ENCODE data around the gene CAGE1. TPM values are rescaled to one million over a fixed set of nuclear protein-coding genes. Genes with fewer than 3 reads are reported as not detected.
A peak's percentile ranks its signal among the peaks of the same experiment; 100 is the strongest.
"Not testable (repeated sequence)": the region's sequence is repeated elsewhere in the genome, so short reads cannot be mapped to it uniquely, and the experiment has no call there.

Gene CAGE1
- polyA plus RNA-seq, 3 donors, result not detected

GRCh38 chr6:7373739-7374138 lies 15.8 kb downstream of the CAGE1 start:
- Mint-ChIP-seq H3K4me3 (peak overlapping the region in 1 of 2 donors; percentile 50), H3K27me3 (ENCODE audit: low read depth in 3 of 3) (peaks cover 0 to 5% (median 0%) of the 10 kb centered on the region in 3 donors), H3K27ac (peak overlapping the region in 2 of 7 donors; percentile 0 to 6), H3K9me3 (no peaks in the 10 kb centered on the region), H3K36me3 (no peaks in the 10 kb centered on the region), H3K4me1 (peaks cover 11% of the 10 kb centered on the region)
- Histone ChIP-seq H3K4me1 (ENCODE audit: control insufficient read depth in 1 of 2, insufficient read depth in 2 of 2, low read length in 2 of 2) (peaks cover 0 to 6% of the 10 kb centered on the region in 2 donors), H3K9ac (ENCODE audit: insufficient read depth, low read length, poor library complexity, severe bottlenecking) (no peak overlapping the region), H3K27me3 (ENCODE audit: control insufficient read depth in 2 of 2, insufficient read depth in 2 of 2, low read length in 2 of 2) (no peaks in the 10 kb centered on the region), H2AFZ (ENCODE audit: insufficient read depth, low read depth, low read length, poor library complexity, severe bottlenecking) (peak overlapping the region; percentile 57), H3K36me3 (replicated peaks in 1 of 2; ENCODE audit: control insufficient read depth in 1 of 2, insufficient read depth in 2 of 2, low read length in 2 of 2) (no peaks in the 10 kb centered on the region), H3K4me2 (replicated peaks; ENCODE audit: extremely low read depth, low read length, poor library complexity, severe bottlenecking) (no peak overlapping the region), H3K9me3 (replicated peaks in 1 of 2; ENCODE audit: control insufficient read depth in 1 of 2, insufficient read depth in 1 of 2, low read length in 2 of 2) (no peaks in the 10 kb centered on the region), H3K27ac (ENCODE audit: low read depth in 1 of 2, low read length in 2 of 2) (no peak overlapping the region), H4K20me1 (ENCODE audit: insufficient read depth, low read length) (no peaks in the 10 kb centered on the region), H3K4me3 (replicated peaks in 1 of 3; ENCODE audit: low read depth in 2 of 3, low read length in 3 of 3) (no peak overlapping the region), H3K79me2 (ENCODE audit: insufficient read depth, low read length) (no peaks in the 10 kb centered on the region)
- TF ChIP-seq, protein P1, sequence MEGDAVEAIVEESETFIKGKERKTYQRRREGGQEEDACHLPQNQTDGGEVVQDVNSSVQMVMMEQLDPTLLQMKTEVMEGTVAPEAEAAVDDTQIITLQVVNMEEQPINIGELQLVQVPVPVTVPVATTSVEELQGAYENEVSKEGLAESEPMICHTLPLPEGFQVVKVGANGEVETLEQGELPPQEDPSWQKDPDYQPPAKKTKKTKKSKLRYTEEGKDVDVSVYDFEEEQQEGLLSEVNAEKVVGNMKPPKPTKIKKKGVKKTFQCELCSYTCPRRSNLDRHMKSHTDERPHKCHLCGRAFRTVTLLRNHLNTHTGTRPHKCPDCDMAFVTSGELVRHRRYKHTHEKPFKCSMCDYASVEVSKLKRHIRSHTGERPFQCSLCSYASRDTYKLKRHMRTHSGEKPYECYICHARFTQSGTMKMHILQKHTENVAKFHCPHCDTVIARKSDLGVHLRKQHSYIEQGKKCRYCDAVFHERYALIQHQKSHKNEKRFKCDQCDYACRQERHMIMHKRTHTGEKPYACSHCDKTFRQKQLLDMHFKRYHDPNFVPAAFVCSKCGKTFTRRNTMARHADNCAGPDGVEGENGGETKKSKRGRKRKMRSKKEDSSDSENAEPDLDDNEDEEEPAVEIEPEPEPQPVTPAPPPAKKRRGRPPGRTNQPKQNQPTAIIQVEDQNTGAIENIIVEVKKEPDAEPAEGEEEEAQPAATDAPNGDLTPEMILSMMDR (IDR thresholded peaks at IDR 0.05), result no peak
- 0% methylated on average over 2 of the region's 3 CpGs for WGBS (ENCODE audit: insufficient coverage)
- intact Hi-C loops (cut with micrococcal nuclease), result no loop called here
- no peak for DNase-seq

GRCh38 chr6:7367408-7367807 lies 22.1 kb downstream of the CAGE1 start:
- H3K4me3 ChIP-seq (replicated peaks in 1 of 3; ENCODE audit: low read depth in 2 of 3, low read length in 3 of 3), result no peak overlapping the region
- H3K9me3 Mint-ChIP-seq, result peaks cover 0 to 2% (median 0%) of the 10 kb centered on the region in 7 donors
- H3K9ac ChIP-seq (ENCODE audit: insufficient read depth, low read length, poor library complexity, severe bottlenecking), result no peak overlapping the region
- H3K4me1 Mint-ChIP-seq, result no peaks in the 10 kb centered on the region
- no peak for DNase-seq
- WGBS (ENCODE audit: insufficient coverage), result 89% methylated on average over 6 of the region's 7 CpGs
- H3K4me2 ChIP-seq (replicated peaks; ENCODE audit: extremely low read depth, low read length, poor library complexity, severe bottlenecking), result no peak overlapping the region
- H3K4me3 Mint-ChIP-seq, result no peak overlapping the region
- H3K27ac ChIP-seq (ENCODE audit: low read depth in 1 of 2, low read length in 2 of 2), result no peak overlapping the region
- H3K9me3 ChIP-seq (replicated peaks in 1 of 2; ENCODE audit: control insufficient read depth in 1 of 2, insufficient read depth in 1 of 2, low read length in 2 of 2), result no peaks in the 10 kb centered on the region
- H3K27me3 Mint-ChIP-seq (ENCODE audit: low read depth in 3 of 3), result peaks cover 0 to 3% (median 2%) of the 10 kb centered on the region in 3 donors
- no peaks in the 10 kb centered on the region for H3K4me1 ChIP-seq (ENCODE audit: control insufficient read depth in 1 of 2, insufficient read depth in 2 of 2, low read length in 2 of 2)
- H3K36me3 ChIP-seq (replicated peaks in 1 of 2; ENCODE audit: control insufficient read depth in 1 of 2, insufficient read depth in 2 of 2, low read length in 2 of 2), result no peaks in the 10 kb centered on the region
- no peaks in the 10 kb centered on the region for H3K27me3 ChIP-seq (ENCODE audit: control insufficient read depth in 2 of 2, insufficient read depth in 2 of 2, low read length in 2 of 2)
- intact Hi-C loops (cut with micrococcal nuclease), result no loop called here
- H4K20me1 ChIP-seq (ENCODE audit: insufficient read depth, low read length), result no peaks in the 10 kb centered on the region
- no peak overlapping the region for H2AFZ ChIP-seq (ENCODE audit: insufficient read depth, low read depth, low read length, poor library complexity, severe bottlenecking)
- no peaks in the 10 kb centered on the region for H3K36me3 Mint-ChIP-seq
- TF ChIP-seq, protein P1 (IDR thresholded peaks at IDR 0.05), result no peak
- H3K27ac Mint-ChIP-seq, result no peak overlapping the region
- no peaks in the 10 kb centered on the region for H3K79me2 ChIP-seq (ENCODE audit: insufficient read depth, low read length)

DNA sequence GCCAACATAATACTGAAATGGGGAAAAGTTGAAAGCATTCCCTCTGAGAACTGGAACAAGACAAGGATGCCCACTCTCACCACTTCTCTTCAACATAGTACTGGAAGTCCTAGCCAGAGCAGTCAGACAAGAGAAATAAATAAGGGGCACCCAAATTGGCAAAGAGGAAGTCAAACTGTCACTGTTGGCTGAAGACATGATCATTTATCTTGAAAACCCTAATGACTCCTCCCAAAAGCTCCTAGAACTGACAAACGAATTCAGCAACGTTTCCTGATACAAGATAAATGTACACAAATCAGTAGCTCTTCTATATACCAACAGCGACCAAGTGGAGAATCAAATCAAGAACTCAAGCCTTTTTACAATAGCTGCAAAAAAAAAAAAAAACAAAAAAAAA lies 37.6 kb downstream of the CAGE1 start:
- DNase-seq; H3K9me3 Mint-ChIP-seq; H4K20me1 ChIP-seq (ENCODE audit: insufficient read depth, low read length); H3K27ac ChIP-seq (ENCODE audit: low read depth in 1 of 2, low read length in 2 of 2); H3K9me3 ChIP-seq (replicated peaks in 1 of 2; ENCODE audit: control insufficient read depth in 1 of 2, insufficient read depth in 1 of 2, low read length in 2 of 2); H3K27me3 Mint-ChIP-seq (ENCODE audit: low read depth in 3 of 3); H3K4me3 ChIP-seq (replicated peaks in 1 of 3; ENCODE audit: low read depth in 2 of 3, low read length in 3 of 3); H3K36me3 ChIP-seq (replicated peaks in 1 of 2; ENCODE audit: control insufficient read depth in 1 of 2, insufficient read depth in 2 of 2, low read length in 2 of 2); H3K36me3 Mint-ChIP-seq; H3K4me2 ChIP-seq (replicated peaks; ENCODE audit: extremely low read depth, low read length, poor library complexity, severe bottlenecking); H3K27me3 ChIP-seq (ENCODE audit: control insufficient read depth in 2 of 2, insufficient read depth in 2 of 2, low read length in 2 of 2); H3K9ac ChIP-seq (ENCODE audit: insufficient read depth, low read length, poor library complexity, severe bottlenecking); H3K27ac Mint-ChIP-seq; H2AFZ ChIP-seq (ENCODE audit: insufficient read depth, low read depth, low read length, poor library complexity, severe bottlenecking); H3K79me2 ChIP-seq (ENCODE audit: insufficient read depth, low read length); H3K4me3 Mint-ChIP-seq; intact Hi-C loops (cut with micrococcal nuclease); H3K4me1 ChIP-seq (ENCODE audit: control insufficient read depth in 1 of 2, insufficient read depth in 2 of 2, low read length in 2 of 2): not testable (repeated sequence)
- peaks cover 11% of the 10 kb centered on the region for H3K4me1 Mint-ChIP-seq
- WGBS (ENCODE audit: insufficient coverage), result 93% methylated on average over 2 of the region's 3 CpGs

Measured in CD14-positive monocyte (primary cell).